SH-SY5Y (cell line): ENCODE measurements around the gene SLC44A5.

Experiments
- GATA2 ChIP-seq: IDR thresholded peaks from 2 replicates; pipeline ENCODE4 v1.6.1; 2011; ENCODE audit warnings: mild to moderate bottlenecking, low read depth, low read length
- GATA3 ChIP-seq: IDR thresholded peaks from 2 replicates; pipeline ENCODE4 v1.6.1; 2011; ENCODE audit warnings: low read depth, mild to moderate bottlenecking, low read length, moderate library complexity

DNA sequence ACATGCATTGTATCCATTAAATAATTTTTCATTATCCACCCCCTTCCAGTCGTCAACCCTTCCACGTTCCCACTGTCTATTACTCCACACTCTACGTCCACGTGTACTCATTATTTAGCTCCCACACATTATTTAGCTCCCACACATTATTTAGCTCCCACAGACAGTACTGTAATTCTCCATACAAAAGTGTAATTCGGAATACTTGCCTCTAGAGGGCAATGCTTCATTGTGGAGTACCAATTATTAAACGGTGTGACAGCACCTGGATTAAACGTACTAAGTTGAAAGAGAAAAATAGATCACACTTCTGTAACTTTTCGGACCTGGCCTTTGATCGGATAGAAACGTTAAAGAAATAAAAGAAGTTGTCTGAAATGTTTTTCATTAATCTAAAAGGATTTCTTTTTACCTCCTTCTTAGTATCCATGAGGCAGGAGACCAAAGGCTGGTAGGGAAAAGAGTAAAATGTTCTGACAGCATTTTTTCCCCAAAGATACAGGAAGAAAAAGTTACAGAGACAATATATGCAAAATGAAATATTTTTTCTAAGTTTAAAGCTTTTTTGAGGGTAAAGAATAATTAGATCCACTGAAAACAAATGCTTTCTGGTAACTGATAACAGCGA is 377.5 kb downstream of the SLC44A5 start:
- TF ChIP-seq GATA2 (no peak), GATA3 (no peak)
